ENCODE results near the gene JAK2. TPM values are rescaled to one million over a fixed set of nuclear protein-coding genes. Genes with fewer than 3 reads are reported as not detected.

The JAK2 gene
- total and polyA plus RNA-seq, 10 of the 15 experiments (the other 5 are each of a cell fraction or from before 2014, with no cell fraction given) = 4.1 to 22.9 (median 13.7) TPM

DNA sequence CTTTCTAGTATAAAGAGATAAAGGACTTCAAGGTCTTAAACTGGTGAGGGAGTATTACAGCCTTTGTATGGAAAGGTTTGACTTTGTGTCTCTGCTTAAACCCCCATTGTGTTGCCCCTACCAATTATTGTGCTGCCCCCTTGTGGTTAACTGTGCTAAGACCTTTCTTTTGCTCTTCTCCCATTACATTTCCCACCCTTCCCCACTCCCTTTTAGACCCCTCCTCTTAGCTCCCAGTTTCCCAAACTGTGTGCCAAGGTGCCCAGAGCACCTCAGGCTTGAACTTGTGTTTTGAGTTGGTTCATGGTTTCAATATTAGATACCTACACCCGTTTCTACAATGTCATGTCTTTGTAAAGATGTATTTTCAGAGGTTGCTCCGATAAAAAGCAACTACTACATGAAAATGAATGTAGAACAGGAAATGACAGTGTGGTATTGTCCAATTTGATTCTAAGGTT, 2.9 kb downstream of the JAK2 start (continued):
- TF ChIP-seq ATF7 (IDR thresholded peaks at IDR 0.05; ENCODE audit: low read depth) (peak; percentile 30; the same call in 1 of the 2 replicates), KAT2A (conservative IDR thresholded peaks at IDR 0.05; ENCODE audit: control insufficient read depth, low read depth, low read length) (no peak), IKZF1 (conservative IDR thresholded peaks at IDR 0.05) (peak; percentile 72), POLR2AphosphoS2 (IDR thresholded peaks at IDR 0.05; ENCODE audit: low read depth, low read length) (no peak), HDGF (IDR thresholded peaks at IDR 0.05) (peak; percentile 92), SMC3 (IDR thresholded peaks at IDR 0.05; ENCODE audit: borderline replicate concordance, low read length) (peak; percentile 70; the same call in 1 of the 2 replicates), SMARCA5 (IDR thresholded peaks at IDR 0.05) (peak; percentile 66; the same call in 1 of the 2 replicates), JUND (IDR thresholded peaks at IDR 0.05; ENCODE audit: low read depth, low read length) (no peak), CEBPB (IDR thresholded peaks at IDR 0.05; ENCODE audit: borderline replicate concordance in 1 of 2, low read depth in 2 of 2, low read length in 2 of 2) (no peak), RFX5 (IDR thresholded peaks at IDR 0.05; ENCODE audit: low read depth, low read length) (no peak), PAX5 (IDR thresholded peaks at IDR 0.05; ENCODE audit: borderline replicate concordance, low read depth, low read length) (no peak), MTA2 (IDR thresholded peaks at IDR 0.05; ENCODE audit: low read depth) (0 out of 2 replicates have a peak, but pooled peaks have one; percentile 36)
- TF ChIP-seq, protein P1, sequence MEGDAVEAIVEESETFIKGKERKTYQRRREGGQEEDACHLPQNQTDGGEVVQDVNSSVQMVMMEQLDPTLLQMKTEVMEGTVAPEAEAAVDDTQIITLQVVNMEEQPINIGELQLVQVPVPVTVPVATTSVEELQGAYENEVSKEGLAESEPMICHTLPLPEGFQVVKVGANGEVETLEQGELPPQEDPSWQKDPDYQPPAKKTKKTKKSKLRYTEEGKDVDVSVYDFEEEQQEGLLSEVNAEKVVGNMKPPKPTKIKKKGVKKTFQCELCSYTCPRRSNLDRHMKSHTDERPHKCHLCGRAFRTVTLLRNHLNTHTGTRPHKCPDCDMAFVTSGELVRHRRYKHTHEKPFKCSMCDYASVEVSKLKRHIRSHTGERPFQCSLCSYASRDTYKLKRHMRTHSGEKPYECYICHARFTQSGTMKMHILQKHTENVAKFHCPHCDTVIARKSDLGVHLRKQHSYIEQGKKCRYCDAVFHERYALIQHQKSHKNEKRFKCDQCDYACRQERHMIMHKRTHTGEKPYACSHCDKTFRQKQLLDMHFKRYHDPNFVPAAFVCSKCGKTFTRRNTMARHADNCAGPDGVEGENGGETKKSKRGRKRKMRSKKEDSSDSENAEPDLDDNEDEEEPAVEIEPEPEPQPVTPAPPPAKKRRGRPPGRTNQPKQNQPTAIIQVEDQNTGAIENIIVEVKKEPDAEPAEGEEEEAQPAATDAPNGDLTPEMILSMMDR (IDR thresholded peaks at IDR 0.05 in 2 of 3, conservative IDR thresholded peaks at IDR 0.05 in 1 of 3; ENCODE audit: control insufficient read depth in 2 of 3, extremely low read depth in 1 of 3, insufficient read depth in 1 of 3, low read depth in 3 of 3, low read length in 3 of 3) = peak; percentile 64 to 75 (median 70)
- TF ChIP-seq, protein P2, sequence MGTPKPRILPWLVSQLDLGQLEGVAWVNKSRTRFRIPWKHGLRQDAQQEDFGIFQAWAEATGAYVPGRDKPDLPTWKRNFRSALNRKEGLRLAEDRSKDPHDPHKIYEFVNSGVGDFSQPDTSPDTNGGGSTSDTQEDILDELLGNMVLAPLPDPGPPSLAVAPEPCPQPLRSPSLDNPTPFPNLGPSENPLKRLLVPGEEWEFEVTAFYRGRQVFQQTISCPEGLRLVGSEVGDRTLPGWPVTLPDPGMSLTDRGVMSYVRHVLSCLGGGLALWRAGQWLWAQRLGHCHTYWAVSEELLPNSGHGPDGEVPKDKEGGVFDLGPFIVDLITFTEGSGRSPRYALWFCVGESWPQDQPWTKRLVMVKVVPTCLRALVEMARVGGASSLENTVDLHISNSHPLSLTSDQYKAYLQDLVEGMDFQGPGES (IDR thresholded peaks at IDR 0.05) = no peak
